IPS DF 19.7 (cell line): ENCODE data around the gene LARP4B.

ENCODE experiments used
- DNase-seq: peaks from one replicate; pipeline ENCODE4 v3.0.0-alpha.2; 2013; ENCODE audit warnings: low read depth, low spot score

The LARP4B gene

GRCh38 chr10:931326-932318 is at the start of gene LARP4B:
TSS of gene LARP4B (minus strand) at chr10:931705. CDS start at chr10:885721, 45,984 bp downstream.
- DNase-seq = peak; percentile 65

GRCh38 chr10:980468-981093 is 49.1 kb upstream of the LARP4B start:
- no peak for DNase-seq

- no peak for DNase-seq
Measured at GRCh38 chr10:978826-979421, 47.4 kb upstream of the LARP4B start.

- DNase-seq = no peak
Measured at GRCh38 chr10:976316-976715, 44.8 kb upstream of the LARP4B start.

GRCh38 chr10:974785-975074 is 43.2 kb upstream of the LARP4B start:
- DNase-seq = no peak

- no peak for DNase-seq
Measured at GRCh38 chr10:974038-974784, 42.7 kb upstream of the LARP4B start.

GRCh38 chr10:972763-973162 is 41.3 kb upstream of the LARP4B start:
- no peak for DNase-seq

GRCh38 chr10:971613-972012 is 40.1 kb upstream of the LARP4B start:
- DNase-seq = no peak

GRCh38 chr10:971150-971542 is 39.6 kb upstream of the LARP4B start:
- no peak for DNase-seq

GRCh38 chr10:970311-971149 is 39.0 kb upstream of the LARP4B start:
- DNase-seq = no peak

GRCh38 chr10:969473-970150 is 38.1 kb upstream of the LARP4B start:
- peak; percentile 23 for DNase-seq

- DNase-seq = no peak
Measured at GRCh38 chr10:968546-969199, 37.2 kb upstream of the LARP4B start.

GRCh38 chr10:966466-967235 is 35.1 kb upstream of the LARP4B start:
- DNase-seq = no peak

- DNase-seq = no peak
Measured at GRCh38 chr10:964988-965417, 33.5 kb upstream of the LARP4B start.

- DNase-seq = no peak
Measured at GRCh38 chr10:964321-964987, 32.9 kb upstream of the LARP4B start.

- DNase-seq = no peak
Measured at GRCh38 chr10:963655-964054, 32.1 kb upstream of the LARP4B start.

GRCh38 chr10:963186-963585 is 31.7 kb upstream of the LARP4B start:
- no peak for DNase-seq

GRCh38 chr10:962342-962741 is 30.8 kb upstream of the LARP4B start:
- no peak for DNase-seq

GRCh38 chr10:958856-959255 is 27.4 kb upstream of the LARP4B start:
- no peak for DNase-seq
